GM12892 (cell line): ENCODE results near the gene FSTL3.

ENCODE experiments used
- POLR2A ChIP-seq: IDR thresholded peaks from 2 replicates; pipeline ENCODE4 v1.6.1; 2011; ENCODE audit warnings: low read depth, low read length, control low read depth
- POLR2AphosphoS5 ChIP-seq: IDR thresholded peaks from 2 replicates; pipeline ENCODE4 v1.6.1; 2011; ENCODE audit warnings: low read depth, low read length, control low read depth
- TAF1 ChIP-seq: IDR thresholded peaks from 2 replicates; pipeline ENCODE4 v1.6.1; 2011; ENCODE audit warnings: low read depth, mild to moderate bottlenecking, control low read depth, low read length, borderline replicate concordance

DNA sequence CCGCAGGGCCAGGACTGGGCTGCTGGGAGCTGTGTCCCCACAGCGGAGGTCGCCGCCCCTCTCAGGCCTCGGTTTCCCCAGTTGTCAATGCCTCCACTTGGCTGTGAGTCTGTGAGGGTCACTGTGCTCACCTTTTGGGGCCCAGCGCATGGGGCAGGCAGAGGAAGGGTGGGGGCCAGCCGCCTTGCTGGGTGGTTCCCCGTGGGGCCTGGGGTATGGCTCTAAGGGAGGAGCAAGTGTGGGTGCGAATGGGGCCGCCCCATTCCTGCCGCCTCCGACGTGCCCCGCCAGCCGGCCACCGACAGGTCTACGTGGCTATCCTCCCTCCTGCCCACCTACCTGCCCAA lies 37.3 kb upstream of the FSTL3 start:
- TF ChIP-seq POLR2A (no peak), TAF1 (no peak), POLR2AphosphoS5 (no peak)
